GM06990 (cell line): ENCODE data around the gene TCF3.
A peak's percentile ranks its signal among the peaks of the same experiment; 100 is the strongest.

Source experiments
- DNase-seq: peaks from one replicate; pipeline ENCODE4 v3.0.0-alpha.2; 2011; ENCODE audit not compliant: insufficient read length; ENCODE audit errors: extremely low read depth
- H3K27me3 ChIP-seq: replicated peaks from 2 replicates; pipeline ENCODE4 v1.6.0; 2011; ENCODE audit warnings: low read length; ENCODE audit not compliant: control insufficient read depth, insufficient read depth
- H3K36me3 ChIP-seq: 2 replicates; pipeline ENCODE4 v1.5.1; 2011; ENCODE audit warnings: low read length; ENCODE audit not compliant: control insufficient read depth, insufficient read depth
- H3K4me3 ChIP-seq: replicated peaks from 2 replicates; pipeline ENCODE4 v1.5.1; 2011; ENCODE audit warnings: low read depth, mild to moderate bottlenecking, control low read depth, low read length
- TF ChIP-seq, protein P1 (sequence below): IDR thresholded peaks from 2 replicates; pipeline ENCODE4 v1.5.1; 2011; ENCODE audit warnings: low read length, control low read depth, mild to moderate bottlenecking, inconsistent platforms; ENCODE audit not compliant: insufficient read depth, poor library complexity, severe bottlenecking

TCF3 gene

DNA sequence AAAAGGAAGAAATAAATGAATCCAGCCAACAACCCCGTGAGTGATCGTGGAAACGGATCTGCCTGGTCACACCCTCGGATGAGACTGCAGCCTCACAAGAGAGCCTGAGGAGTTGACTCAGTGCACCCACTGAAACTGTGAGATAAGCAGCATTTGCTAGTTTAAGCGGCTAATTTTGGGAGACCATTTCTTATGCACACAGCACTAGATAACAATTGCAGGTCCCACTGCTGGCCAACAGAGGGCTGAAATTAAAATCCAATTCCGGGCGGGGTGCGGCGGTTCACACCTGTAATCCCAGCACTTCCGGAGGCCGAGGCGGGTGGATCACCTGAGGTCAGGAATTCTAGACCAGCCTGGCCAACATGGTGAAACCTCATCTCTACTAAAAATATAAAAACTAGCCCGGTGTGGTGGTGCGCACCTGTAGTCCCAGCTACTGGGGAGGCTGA is 50.8 kb downstream of the TCF3 start:
- DNase-seq = no peak
- TF ChIP-seq, protein P1, sequence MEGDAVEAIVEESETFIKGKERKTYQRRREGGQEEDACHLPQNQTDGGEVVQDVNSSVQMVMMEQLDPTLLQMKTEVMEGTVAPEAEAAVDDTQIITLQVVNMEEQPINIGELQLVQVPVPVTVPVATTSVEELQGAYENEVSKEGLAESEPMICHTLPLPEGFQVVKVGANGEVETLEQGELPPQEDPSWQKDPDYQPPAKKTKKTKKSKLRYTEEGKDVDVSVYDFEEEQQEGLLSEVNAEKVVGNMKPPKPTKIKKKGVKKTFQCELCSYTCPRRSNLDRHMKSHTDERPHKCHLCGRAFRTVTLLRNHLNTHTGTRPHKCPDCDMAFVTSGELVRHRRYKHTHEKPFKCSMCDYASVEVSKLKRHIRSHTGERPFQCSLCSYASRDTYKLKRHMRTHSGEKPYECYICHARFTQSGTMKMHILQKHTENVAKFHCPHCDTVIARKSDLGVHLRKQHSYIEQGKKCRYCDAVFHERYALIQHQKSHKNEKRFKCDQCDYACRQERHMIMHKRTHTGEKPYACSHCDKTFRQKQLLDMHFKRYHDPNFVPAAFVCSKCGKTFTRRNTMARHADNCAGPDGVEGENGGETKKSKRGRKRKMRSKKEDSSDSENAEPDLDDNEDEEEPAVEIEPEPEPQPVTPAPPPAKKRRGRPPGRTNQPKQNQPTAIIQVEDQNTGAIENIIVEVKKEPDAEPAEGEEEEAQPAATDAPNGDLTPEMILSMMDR = no peak
- H3K36me3 ChIP-seq = peaks cover 20% of the 10 kb centered on the region
- no peaks in the 10 kb centered on the region for H3K27me3 ChIP-seq
- no peak overlapping the region for H3K4me3 ChIP-seq

DNA sequence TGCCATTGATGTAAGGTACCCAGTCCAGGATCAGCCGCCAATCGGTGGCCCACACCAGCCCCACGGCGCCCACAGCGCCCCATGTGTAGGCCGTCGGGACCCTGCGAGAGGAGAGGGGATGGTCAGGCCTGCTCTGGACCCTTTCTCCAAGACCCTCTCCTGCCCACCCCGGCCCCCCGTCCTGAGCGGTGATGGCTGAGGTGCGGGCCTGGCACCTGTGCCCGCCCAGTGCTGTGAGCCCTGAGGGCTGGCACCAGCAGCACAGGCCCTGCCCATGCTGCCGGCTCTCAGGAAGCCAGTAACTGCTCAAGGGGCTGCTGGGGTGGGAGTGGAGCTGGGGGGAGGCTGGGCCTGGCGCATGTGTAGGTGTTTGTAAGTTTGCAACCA is 53.0 kb downstream of the TCF3 start:
- peaks cover 20% of the 10 kb centered on the region for H3K36me3 ChIP-seq
- no peaks in the 10 kb centered on the region for H3K27me3 ChIP-seq
- DNase-seq = no peak
- TF ChIP-seq, protein P1 = no peak
- no peak overlapping the region for H3K4me3 ChIP-seq

DNA sequence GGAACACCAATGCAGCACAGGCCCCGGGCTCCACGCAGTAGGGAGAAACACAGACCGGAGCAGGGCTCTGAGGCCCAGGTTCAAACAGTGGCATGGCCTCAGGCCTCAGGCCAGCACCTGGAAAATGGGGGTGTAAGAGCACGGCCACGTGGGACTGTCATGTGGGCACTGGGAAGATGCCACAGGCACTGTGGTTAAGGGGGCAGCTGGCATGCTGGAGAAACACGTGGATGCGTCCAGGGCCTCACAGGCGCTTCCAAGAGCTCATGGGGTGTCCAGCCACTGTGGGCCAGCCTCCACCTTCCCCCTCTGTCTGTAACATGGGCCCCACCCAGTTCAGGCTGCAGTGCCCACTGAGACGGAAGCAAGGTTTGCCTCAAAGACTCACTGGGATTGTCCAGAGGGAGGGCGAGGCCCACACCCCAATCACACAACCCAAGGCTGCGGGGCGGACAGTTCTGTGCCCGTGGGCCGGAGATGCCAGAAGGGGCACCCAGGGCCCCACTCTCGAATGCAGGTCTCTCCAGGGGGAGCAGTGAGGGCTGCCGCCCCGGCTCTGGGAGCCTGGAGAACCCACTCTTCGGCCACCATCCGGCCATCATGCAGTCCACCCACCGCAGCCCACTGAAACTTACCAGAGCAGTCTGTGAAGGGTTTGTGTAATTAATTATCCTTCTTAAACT is 53.5 kb downstream of the TCF3 start:
- Histone ChIP-seq H3K36me3 (peaks cover 20% of the 10 kb centered on the region), H3K4me3 (no peak overlapping the region), H3K27me3 (no peaks in the 10 kb centered on the region)
- TF ChIP-seq, protein P1 = no peak
- no peak for DNase-seq

DNA sequence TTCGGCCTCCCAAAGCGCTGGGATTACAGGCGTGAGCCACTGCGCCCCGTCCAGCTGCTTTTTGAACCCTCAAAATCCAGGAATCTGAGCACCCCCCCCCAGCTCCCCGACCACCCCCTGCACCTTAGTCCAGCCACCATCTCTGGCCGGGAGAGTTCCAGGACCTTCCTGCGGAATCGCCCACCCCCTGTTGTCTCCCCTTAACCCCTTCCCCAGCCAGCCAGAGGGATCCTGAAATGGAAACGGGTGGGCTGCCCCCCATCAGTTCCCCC is 59.0 kb downstream of the TCF3 start:
- DNase-seq = no peak
- Histone ChIP-seq H3K4me3 (no peak overlapping the region), H3K27me3 (no peaks in the 10 kb centered on the region), H3K36me3 (peaks cover 10% of the 10 kb centered on the region)
- TF ChIP-seq, protein P1 = no peak

DNA sequence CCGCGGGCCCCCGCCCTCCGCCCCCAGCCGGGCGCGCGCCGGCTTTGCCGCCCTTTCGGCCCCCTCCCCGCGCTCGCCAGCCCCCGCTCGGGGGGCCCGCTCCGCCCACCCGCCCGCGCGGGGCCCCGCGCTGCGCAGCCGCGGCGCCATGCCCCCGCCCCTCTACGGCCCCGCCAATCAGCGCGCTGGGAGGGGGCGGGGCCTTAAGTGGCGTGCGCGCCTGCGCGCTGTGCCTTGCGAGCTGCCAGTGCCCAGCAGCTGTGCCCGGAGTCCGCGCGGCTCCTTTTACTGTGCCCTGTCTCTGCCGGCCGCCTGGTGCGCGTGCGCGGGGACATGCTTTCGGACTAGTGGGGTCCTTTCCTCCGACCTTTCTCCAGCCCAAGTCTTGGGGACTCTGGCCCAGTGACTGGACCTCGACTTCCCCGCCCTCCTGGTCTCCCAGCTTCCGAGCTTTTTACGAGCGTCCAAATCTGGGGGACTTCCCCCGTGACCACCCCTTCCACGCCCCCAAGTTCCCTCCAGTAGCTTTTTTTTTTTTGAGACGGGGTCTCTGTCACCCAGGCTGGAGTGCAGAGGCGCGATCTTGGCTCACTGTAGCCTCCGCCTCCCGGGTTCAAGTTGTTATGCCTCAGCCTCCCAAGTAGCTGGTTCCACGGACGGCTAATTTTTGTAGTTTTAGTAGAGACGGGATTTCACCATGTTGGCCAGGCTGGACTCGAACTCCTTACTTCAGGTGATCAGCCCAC is 59.5 kb downstream of the TCF3 start, which contains the start of gene MBD3:
Gene MBD3, minus strand, starts transcription at position 111 of the 746 bp plus-strand sequence. CDS start 234 bp downstream, outside the sequence.
- TF ChIP-seq, protein P1 = no peak
- peak; percentile 92 for DNase-seq
- H3K4me3 ChIP-seq = peak within 1 kb of the TSS; percentile 98
- H3K36me3 ChIP-seq = peaks cover 9% of the 10 kb centered on the region
- H3K27me3 ChIP-seq = no peaks in the 10 kb centered on the region
